ENCODE measurements around the gene FOXL2. TPM values are rescaled to one million over a fixed set of nuclear protein-coding genes. Genes with fewer than 3 reads are reported as not detected.

Gene FOXL2
- total RNA-seq, 1 donor from 2014 or later, result 0.21 TPM

DNA sequence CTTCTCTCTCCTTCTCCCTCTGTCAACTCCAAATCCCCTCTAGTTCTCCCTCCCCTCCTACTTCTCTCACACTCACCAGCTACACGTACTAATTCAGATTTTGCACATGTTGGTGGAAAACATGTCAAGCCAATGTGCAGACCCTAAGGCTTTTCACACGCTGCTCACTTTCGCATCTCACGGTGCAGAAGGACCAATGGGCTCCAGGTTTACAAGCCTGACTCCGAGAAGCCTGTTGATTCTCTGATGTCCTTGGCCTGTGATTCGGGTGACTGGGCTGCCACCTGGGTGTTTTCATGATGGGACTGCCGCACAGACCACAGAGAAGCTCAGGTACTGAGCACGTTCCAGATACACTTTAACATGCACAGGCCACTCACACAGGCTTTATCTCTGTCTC is 3.8 kb upstream of the FOXL2 start:
- no peak overlapping the region for H3K27ac Mint-ChIP-seq (ENCODE audit: unreplicated experiment)
- peak; percentile 67 for DNase-seq (ENCODE audit: extremely low spot score, unreplicated experiment)
- peak overlapping the region; percentile 44 for H3K4me3 Mint-ChIP-seq (ENCODE audit: unreplicated experiment)
- no peaks in the 10 kb centered on the region for H3K9me3 Mint-ChIP-seq (ENCODE audit: unreplicated experiment)
- H3K36me3 Mint-ChIP-seq (ENCODE audit: unreplicated experiment), result no peaks in the 10 kb centered on the region
- TF ChIP-seq, protein P1, sequence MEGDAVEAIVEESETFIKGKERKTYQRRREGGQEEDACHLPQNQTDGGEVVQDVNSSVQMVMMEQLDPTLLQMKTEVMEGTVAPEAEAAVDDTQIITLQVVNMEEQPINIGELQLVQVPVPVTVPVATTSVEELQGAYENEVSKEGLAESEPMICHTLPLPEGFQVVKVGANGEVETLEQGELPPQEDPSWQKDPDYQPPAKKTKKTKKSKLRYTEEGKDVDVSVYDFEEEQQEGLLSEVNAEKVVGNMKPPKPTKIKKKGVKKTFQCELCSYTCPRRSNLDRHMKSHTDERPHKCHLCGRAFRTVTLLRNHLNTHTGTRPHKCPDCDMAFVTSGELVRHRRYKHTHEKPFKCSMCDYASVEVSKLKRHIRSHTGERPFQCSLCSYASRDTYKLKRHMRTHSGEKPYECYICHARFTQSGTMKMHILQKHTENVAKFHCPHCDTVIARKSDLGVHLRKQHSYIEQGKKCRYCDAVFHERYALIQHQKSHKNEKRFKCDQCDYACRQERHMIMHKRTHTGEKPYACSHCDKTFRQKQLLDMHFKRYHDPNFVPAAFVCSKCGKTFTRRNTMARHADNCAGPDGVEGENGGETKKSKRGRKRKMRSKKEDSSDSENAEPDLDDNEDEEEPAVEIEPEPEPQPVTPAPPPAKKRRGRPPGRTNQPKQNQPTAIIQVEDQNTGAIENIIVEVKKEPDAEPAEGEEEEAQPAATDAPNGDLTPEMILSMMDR (IDR thresholded peaks at IDR 0.05), result no peak
- H3K4me1 Mint-ChIP-seq (ENCODE audit: unreplicated experiment), result peaks cover 16% of the 10 kb centered on the region
- peaks cover 75% of the 10 kb centered on the region for H3K27me3 Mint-ChIP-seq (ENCODE audit: unreplicated experiment)

DNA sequence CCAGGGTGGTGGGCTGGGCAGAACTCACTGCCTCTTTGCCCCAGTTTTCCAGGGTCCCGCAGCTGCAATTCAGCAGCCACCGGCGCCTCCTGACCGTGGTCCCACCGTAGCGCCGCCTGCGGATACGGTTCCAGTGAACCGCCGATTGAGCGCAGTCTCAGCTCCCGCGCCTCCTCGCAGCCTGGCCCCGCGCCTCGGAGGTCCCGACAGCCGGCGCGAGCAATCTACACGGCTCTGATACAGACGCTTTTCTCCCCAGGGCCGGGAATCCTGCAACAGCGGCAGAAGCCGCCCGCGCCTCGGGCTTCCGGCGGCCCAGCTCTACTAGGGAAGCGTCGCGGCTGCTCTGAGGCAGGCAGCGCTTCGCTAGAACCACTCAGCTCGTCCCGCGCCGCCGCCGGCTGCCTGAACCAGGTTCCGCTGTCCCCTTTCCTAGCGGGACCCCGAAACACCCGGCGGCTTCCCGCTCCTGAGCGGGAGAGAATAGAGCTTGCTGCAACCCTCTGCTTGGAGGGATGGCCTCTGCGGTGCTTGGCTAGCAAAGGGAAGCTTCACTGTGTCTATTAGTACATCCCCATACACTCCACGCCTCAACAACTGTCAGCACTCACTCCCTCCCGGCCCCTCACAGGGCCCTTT is 3.2 kb upstream of the FOXL2 start:
- Mint-ChIP-seq H3K27ac (ENCODE audit: unreplicated experiment) (no peak overlapping the region), H3K4me1 (ENCODE audit: unreplicated experiment) (peaks cover 19% of the 10 kb centered on the region), H3K36me3 (ENCODE audit: unreplicated experiment) (no peaks in the 10 kb centered on the region), H3K9me3 (ENCODE audit: unreplicated experiment) (no peaks in the 10 kb centered on the region), H3K27me3 (ENCODE audit: unreplicated experiment) (peaks cover 73% of the 10 kb centered on the region), H3K4me3 (ENCODE audit: unreplicated experiment) (peak overlapping the region; percentile 44)
- TF ChIP-seq, protein P1 (IDR thresholded peaks at IDR 0.05), result no peak
- no peak for DNase-seq (ENCODE audit: extremely low spot score, unreplicated experiment)

DNA sequence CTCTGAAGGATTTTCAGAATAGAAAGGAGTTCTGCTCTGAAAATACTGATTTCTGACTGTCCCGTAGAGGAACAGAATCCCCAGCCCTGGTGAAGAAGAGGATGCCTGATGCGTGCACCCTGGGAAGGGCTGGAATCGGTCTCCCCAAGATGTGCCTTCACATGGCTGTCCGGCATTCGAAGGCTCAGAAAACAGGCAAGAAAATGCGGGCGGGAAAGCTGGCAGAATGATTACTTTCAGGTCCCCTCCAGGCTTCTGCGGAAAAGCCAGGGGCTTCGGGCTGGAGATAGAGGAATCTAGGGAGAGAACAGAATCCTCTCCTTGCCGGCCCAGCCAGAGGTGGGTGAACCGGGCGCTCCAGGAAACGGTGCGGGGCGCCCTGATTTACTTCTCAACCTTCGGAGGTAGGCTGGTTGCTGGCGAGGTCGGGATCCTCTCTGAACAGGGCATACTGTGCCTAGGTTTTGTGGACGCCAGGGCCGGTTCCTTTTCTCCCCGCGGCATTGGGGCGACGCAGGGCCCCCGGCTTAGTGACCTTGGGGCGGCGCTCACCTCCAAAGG is 2.6 kb upstream of the FOXL2 start:
- Mint-ChIP-seq H3K27ac (ENCODE audit: unreplicated experiment) (no peak overlapping the region), H3K9me3 (ENCODE audit: unreplicated experiment) (no peaks in the 10 kb centered on the region), H3K36me3 (ENCODE audit: unreplicated experiment) (no peaks in the 10 kb centered on the region), H3K4me1 (ENCODE audit: unreplicated experiment) (peaks cover 25% of the 10 kb centered on the region), H3K4me3 (ENCODE audit: unreplicated experiment) (peak overlapping the region; percentile 44), H3K27me3 (ENCODE audit: unreplicated experiment) (peaks cover 73% of the 10 kb centered on the region)
- DNase-seq (ENCODE audit: extremely low spot score, unreplicated experiment), result no peak
- TF ChIP-seq, protein P1 (IDR thresholded peaks at IDR 0.05), result no peak

DNA sequence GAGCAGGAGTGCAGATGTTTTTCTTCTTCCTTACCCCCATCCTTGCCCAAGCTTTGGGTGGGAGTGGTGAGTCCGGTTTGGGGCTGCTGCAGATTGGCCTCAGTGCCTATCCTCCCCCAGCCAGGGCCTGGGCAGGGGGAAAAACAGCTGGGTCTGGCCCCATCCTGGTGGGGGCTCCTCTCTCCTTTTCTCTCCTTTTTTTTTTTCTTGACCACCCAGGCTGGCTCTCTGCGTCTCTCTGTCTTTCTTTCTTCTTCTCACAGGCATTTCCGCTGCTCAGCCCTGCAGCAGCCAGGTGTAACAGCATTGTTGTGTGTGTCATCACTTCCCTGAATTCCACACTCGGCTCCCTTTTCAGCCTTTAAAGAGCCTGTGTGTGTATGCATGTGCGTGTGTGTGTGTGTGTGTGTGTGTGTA is 2.1 kb upstream of the FOXL2 start:
- peaks cover 73% of the 10 kb centered on the region for H3K27me3 Mint-ChIP-seq (ENCODE audit: unreplicated experiment)
- no peaks in the 10 kb centered on the region for H3K36me3 Mint-ChIP-seq (ENCODE audit: unreplicated experiment)
- DNase-seq (ENCODE audit: extremely low spot score, unreplicated experiment), result no peak
- TF ChIP-seq, protein P1 (IDR thresholded peaks at IDR 0.05), result no peak
- H3K4me3 Mint-ChIP-seq (ENCODE audit: unreplicated experiment), result no peak overlapping the region
- H3K4me1 Mint-ChIP-seq (ENCODE audit: unreplicated experiment), result peaks cover 30% of the 10 kb centered on the region
- H3K27ac Mint-ChIP-seq (ENCODE audit: unreplicated experiment), result no peak overlapping the region
- H3K9me3 Mint-ChIP-seq (ENCODE audit: unreplicated experiment), result no peaks in the 10 kb centered on the region

DNA sequence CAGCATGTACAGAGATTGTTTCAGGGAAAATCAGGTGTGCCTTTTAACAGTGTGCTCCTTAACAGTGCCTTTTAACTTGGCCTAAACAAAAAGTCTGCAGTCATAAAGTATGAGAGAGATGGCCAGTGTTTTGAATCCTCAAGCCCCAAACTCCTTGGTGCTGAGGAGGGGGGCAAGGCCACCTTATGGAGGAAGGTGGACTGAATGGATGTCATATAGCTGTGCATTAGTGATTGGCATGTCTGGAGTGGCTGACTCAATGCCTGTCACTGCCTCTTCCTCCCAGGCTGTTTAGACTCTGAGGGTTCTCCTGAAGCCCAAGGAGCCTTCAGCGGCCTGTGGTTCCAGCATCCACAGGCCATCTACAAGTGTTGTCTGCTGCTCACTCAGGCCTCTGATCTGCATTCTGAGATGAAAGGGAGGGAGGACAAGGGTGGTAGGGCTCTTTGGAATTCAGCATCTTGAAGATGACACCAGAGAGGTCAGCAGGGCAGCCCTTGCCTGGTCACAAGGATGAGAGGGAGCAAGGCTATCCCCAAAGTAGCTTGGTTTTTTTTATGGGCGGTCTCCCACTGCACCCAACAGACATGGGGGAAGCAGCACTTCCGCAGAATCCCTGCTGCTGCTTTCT is 1.5 kb upstream of the FOXL2 start:
- Mint-ChIP-seq H3K27me3 (ENCODE audit: unreplicated experiment) (peaks cover 74% of the 10 kb centered on the region), H3K36me3 (ENCODE audit: unreplicated experiment) (no peaks in the 10 kb centered on the region), H3K4me1 (ENCODE audit: unreplicated experiment) (peaks cover 33% of the 10 kb centered on the region), H3K4me3 (ENCODE audit: unreplicated experiment) (no peak overlapping the region), H3K27ac (ENCODE audit: unreplicated experiment) (no peak overlapping the region), H3K9me3 (ENCODE audit: unreplicated experiment) (no peaks in the 10 kb centered on the region)
- no peak for DNase-seq (ENCODE audit: extremely low spot score, unreplicated experiment)
- TF ChIP-seq, protein P1 (IDR thresholded peaks at IDR 0.05), result no peak

Data from osteocyte (in vitro differentiated cells).